Activated naive CD4-positive, alpha-beta T cell treated with Interleukin-2 at 50 U/mL for 16 hours (primary cell): ENCODE results near the gene FCN2.

Experiments used
- DNase-seq: peaks from one replicate; pipeline ENCODE4 v3.0.0-alpha.2; 2020

The FCN2 gene

GRCh38 chr9:134913041-134913712 lies 32.6 kb downstream of the FCN2 start:
- DNase-seq = no peak

- no peak for DNase-seq
Measured at GRCh38 chr9:134913713-134914500, 33.3 kb downstream of the FCN2 start.

GRCh38 chr9:134914501-134914834 lies 33.9 kb downstream of the FCN2 start:
- no peak for DNase-seq

- no peak for DNase-seq
Measured at GRCh38 chr9:134915046-134915985, 34.7 kb downstream of the FCN2 start.

DNA sequence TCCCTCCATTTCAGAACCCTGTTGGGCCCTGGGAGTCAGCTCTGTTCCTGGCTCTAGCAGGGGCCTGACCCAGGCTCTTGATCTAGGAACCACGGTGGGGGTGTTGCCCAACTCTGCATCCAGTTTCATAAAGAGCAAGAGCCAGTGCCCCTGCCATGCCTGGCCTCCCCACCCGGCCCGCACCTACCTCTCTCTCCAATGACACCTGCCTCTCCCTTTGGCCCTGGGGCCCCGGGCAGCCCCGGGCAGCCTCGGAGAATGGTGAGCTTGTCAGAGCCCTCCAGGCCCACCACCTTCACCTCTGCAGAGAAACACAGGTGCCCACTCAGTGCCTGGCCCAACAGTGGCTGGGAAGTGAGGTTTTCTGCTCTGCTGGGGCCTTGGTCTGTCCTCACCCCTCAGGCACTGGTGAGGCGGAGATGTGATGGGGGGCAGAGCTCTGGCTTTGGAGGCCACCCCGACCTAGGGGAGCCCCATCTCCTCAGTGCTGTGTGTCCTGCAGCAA lies 35.6 kb downstream of the FCN2 start:
- no peak for DNase-seq

GRCh38 chr9:134917431-134918373 lies 37.1 kb downstream of the FCN2 start, which contains the start of gene FCN1:
Gene FCN1, minus strand, starts transcription at chr9:134917912. Its CDS starts 41 bp downstream, at chr9:134917871.
- no peak for DNase-seq

DNA sequence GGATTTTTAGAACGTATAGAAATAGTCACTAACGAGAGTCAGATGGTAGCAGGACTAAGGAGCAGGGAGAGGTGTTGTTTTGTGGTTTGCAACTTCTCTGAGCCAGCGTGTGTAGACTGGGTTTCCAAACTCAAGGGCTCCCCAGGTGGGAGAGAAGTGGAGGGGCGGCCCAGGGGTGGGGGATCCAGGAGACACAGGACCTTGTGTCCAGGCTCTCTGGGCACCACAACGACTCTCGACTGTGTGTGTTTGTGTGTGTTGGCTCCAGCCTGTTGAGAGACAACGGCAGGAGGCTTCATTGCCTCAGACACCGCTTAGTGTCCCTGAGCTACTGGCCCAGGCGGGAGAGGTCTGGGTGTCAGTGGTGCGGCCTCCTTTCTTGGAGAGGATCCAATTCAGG lies 38.0 kb downstream of the FCN2 start:
- no peak for DNase-seq

GRCh38 chr9:134919303-134919702 lies 38.7 kb downstream of the FCN2 start:
- DNase-seq = no peak

GRCh38 chr9:134922066-134922931 lies 41.7 kb downstream of the FCN2 start:
- DNase-seq = no peak

GRCh38 chr9:134922932-134923240 lies 42.3 kb downstream of the FCN2 start:
- DNase-seq = no peak

DNA sequence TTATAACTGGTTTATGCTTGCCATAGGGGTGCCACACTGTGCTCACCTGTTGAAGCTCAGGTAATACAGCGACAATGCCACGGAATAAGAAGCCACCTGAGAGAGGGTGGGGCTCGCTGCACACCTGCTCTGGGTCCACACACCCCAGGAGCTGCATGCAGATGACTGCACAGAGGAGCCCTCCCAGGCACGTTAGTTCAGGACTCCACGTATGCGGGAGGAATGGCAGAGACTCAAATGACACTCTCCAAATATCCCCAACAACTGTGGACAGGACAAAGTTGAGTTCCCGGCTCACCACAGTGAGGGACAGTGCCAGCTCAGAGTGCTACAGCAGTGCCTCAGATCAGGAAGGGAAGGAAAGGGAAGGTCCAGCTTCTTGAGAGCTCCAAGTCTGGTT lies 42.9 kb downstream of the FCN2 start:
- DNase-seq = no peak

- no peak for DNase-seq
Measured at GRCh38 chr9:134925011-134925511, 44.5 kb downstream of the FCN2 start.

DNA sequence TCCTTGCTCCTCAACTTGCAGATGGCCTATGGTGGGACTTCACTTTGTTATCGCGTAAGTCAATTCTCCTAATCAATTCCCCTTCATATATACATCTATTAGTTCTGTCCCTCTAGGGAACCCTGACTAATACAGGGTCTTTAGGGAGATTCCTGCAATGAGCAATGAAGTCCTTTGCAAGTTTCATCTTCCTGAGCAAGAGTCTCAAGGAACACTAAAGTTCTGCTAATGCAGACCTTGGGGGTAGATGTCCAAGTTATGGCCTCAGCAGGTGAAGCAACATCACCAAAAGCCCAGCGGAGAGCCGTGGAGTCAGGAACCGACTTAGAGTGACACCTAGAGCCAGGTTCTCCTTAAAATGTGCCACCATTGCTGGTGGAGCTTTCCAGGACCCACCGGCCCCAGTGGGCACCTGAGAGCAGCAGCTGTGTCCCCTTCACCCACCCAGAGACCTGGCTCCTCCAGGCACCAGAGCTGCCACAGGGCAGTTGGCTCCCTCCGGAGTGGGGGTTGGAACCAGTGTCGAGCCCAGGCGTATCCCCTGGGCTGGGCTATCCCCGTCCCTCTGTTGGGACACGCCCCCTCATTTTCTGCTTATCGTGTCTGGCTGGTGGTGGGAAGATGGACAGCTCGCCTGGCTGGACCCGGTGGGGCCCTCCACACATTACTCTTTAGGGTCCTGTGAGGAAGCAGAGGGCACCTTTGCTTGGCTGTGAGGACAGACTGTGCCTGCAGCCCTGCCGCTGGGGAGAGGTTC lies 48.0 kb downstream of the FCN2 start:
- DNase-seq = no peak

GRCh38 chr9:134929193-134930158 lies 48.9 kb downstream of the FCN2 start:
- DNase-seq = no peak

DNA sequence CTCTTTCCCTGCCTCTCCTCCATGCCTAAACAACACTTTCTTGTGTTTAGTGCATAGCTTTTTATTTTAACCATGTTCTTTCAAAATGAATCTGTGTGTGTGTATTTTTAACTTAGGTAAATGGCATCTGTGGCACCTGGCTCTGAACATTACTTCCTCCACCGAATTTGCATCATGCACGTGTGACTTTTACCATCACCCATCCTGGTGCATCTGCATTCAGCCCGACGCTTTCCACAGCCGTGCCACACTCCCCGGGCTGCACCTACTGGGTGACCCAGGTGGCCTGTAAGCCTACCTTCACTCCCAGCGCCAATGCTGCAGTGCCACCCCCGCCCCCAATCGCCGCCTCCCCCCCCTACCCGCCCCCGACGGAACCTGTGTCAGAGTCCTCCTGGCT lies 49.8 kb downstream of the FCN2 start:
- no peak for DNase-seq

- DNase-seq = no peak
Measured at GRCh38 chr9:134932171-134932570, 51.6 kb downstream of the FCN2 start.

- no peak for DNase-seq
Measured at GRCh38 chr9:134932606-134933005, 52.0 kb downstream of the FCN2 start.

DNA sequence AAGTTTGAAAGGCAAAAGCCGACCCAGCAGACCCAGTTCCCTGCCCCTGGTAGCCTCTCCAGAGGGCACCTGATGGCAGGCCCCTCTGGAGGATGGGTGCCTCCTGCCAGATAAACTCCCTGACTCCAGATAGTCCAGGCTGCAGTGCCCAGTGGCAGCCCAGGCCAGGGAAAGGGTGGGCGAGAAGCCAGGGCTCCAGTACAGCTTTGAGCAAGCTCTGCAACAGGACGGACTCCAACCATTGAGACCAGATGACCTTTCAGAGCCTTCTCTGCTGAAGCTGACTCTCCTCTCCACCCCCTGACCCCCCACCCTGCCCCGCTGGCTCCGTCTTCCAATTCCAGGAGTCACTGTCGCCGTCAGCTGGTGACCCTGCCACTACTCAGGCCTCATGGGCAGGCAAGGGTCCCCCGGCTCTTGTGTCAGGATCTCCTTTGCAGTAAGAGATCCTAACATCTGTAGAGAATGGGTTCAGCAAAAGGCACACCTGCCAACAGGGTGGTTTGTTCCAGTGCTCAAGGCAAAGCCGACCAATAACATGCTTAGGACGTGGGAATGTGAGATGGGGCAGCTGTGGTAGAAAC lies 52.6 kb downstream of the FCN2 start:
- DNase-seq = no peak
